Measurements from ENCODE around the gene GRID2.

The GRID2 gene

DNA sequence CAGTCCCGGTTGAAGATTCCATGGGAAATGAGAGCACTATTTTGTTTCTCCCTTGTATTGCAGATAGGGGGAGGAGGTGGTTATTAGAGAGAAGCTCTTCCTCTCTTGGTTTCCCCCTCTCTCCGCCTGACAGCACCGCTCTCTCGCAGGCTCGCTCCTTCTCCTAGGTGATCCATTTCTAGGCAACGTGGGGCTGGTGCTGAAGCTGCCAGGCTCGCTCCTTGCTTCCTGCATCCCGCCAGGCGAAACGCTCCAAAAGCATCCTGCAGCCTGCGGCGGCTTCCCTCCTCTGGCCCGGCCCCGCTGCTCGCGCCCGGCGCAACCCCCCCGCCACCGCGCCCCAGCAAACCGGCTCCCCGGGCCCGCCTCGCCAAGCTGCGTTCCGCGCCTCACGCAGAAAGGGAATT, at the start of gene GRID2:
GRID2 (plus strand) TSS at position 346 of the 407 bp plus-strand sequence.
- no peak for DNase-seq (ENCODE audit: low read depth)

DNA sequence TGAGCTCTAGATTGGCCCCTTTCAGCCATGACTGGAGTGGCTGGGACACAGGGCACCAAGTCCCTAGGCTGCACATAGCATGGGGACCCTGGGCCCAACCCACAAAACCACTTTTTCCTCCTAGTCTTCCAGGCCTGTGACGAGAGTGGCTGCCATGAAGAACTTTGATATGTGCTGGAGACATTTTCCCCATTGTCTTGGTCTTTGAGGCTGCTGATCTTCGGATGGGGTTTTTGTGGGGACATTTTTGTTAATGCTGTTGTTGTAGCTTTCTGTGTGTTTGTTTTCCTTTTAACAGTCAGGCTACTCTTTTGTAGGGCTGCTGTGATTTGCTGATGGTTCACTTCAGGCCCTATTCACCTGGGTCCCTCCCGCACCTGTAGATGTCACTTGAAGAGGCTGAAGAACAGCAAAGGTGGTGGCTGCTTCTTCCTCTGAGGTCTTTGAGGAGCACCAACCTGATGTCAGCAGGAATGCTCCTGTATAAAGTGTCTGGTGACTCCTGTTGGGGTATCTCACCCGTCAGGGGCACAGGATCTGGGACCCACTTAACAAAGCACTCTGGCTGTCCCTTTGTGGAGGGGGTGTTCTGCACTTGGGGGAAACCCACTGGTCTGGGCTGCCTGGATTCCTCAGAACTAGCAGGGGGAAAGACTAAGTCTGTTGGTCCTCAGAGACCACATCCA, 49.6 kb upstream of the GRID2 start:
- TF ChIP-seq, protein P1, sequence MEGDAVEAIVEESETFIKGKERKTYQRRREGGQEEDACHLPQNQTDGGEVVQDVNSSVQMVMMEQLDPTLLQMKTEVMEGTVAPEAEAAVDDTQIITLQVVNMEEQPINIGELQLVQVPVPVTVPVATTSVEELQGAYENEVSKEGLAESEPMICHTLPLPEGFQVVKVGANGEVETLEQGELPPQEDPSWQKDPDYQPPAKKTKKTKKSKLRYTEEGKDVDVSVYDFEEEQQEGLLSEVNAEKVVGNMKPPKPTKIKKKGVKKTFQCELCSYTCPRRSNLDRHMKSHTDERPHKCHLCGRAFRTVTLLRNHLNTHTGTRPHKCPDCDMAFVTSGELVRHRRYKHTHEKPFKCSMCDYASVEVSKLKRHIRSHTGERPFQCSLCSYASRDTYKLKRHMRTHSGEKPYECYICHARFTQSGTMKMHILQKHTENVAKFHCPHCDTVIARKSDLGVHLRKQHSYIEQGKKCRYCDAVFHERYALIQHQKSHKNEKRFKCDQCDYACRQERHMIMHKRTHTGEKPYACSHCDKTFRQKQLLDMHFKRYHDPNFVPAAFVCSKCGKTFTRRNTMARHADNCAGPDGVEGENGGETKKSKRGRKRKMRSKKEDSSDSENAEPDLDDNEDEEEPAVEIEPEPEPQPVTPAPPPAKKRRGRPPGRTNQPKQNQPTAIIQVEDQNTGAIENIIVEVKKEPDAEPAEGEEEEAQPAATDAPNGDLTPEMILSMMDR (IDR thresholded peaks at IDR 0.05; ENCODE audit: control insufficient read depth, extremely low read depth, insufficient read depth), result no peak
- H3K4me3 ChIP-seq (ENCODE audit: low read depth, low read length), result no peak overlapping the region
- DNase-seq (ENCODE audit: low read depth), result no peak

More for the DNA sequence above, at the start of gene GRID2:
- H3K4me3 ChIP-seq (ENCODE audit: low read depth, low read length), result no peak within 1 kb of the TSS
- TF ChIP-seq, protein P1 (IDR thresholded peaks at IDR 0.05; ENCODE audit: control insufficient read depth, extremely low read depth, insufficient read depth), result no peak

DNA sequence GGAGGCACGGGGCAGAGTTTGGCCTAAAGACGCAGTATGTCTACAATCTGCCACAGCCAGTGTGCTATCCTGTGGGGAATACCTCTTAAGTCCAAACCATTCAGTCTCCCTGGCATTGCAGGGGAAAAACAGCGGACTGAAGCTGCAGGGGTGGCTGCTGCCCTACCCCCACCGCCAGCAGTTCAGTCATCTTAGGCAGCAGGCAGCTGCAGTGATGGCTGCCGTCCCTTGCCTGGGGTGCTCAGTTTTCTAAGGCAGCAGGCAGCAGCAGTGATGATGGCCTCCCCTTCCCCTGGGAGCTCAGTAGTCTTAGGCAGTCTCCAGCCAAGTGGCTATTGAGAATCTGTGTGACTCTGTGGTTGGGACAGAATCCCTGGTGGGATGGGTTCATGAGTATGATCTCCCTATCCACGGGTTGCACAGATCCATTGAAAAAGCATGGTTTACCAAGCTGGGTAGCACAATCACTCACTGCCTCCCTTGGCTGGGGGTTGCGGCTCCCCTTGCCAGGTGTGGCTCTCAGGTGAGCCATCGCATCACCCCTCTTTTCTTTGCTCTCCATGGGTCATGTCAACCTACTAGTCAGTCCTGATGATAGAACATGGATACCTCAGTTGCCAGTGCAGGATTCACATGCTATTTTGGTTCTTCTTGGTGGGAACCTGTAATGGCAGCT, 48.9 kb upstream of the GRID2 start:
- TF ChIP-seq, protein P1 (IDR thresholded peaks at IDR 0.05; ENCODE audit: control insufficient read depth, extremely low read depth, insufficient read depth), result no peak
- H3K4me3 ChIP-seq (ENCODE audit: low read depth, low read length), result no peak overlapping the region
- no peak for DNase-seq (ENCODE audit: low read depth)

GRCh38 chr4:92255920-92256244, 47.9 kb upstream of the GRID2 start:
- no peak overlapping the region for H3K4me3 ChIP-seq (ENCODE audit: low read depth, low read length)
- TF ChIP-seq, protein P1 (IDR thresholded peaks at IDR 0.05; ENCODE audit: control insufficient read depth, extremely low read depth, insufficient read depth), result no peak
- no peak for DNase-seq (ENCODE audit: low read depth)

DNA sequence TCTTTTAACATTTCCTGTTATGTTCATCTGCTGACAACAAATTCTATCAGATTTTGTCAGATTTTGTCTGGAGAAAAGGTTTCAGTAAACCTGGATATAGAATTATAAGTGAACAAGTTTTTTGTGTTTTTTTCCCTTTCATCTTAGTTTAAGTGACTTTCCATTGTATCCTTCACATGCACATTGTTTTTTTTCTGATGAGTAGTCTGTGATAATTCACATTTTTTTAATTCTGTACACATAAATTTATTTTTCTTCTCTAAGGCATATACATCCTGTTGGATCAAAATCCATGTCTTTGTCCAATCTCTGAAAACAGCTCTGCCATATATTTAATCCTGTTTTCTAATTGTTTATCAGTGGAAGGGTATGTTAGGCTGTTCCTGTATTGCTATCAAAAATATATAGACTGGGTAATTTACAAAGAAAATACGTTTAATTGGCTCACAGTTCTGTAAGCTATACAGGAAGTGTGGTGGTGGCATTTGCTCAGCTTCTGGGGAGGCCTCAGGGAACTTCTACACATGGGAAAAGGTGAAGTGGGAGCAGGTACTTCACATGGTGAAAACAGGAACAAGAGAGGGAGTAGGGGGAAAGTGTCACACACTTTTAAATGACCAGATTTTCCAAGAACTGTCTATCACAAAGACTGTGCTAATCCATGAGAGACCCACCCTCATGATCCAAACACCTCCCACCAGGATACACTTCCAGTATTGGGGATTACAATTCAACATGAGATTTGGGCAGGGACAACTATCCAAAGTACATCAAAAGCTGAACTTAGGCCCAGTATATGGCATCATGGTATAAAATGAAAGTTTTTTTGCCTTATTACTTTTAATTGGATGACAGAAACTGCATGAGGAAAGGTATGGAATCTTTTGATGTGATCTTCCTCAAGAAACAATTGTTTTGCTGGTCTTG, 45.6 kb upstream of the GRID2 start:
- H3K4me3 ChIP-seq (ENCODE audit: low read depth, low read length), result no peak overlapping the region
- TF ChIP-seq, protein P1 (IDR thresholded peaks at IDR 0.05; ENCODE audit: control insufficient read depth, extremely low read depth, insufficient read depth), result no peak
- no peak for DNase-seq (ENCODE audit: low read depth)

DNA sequence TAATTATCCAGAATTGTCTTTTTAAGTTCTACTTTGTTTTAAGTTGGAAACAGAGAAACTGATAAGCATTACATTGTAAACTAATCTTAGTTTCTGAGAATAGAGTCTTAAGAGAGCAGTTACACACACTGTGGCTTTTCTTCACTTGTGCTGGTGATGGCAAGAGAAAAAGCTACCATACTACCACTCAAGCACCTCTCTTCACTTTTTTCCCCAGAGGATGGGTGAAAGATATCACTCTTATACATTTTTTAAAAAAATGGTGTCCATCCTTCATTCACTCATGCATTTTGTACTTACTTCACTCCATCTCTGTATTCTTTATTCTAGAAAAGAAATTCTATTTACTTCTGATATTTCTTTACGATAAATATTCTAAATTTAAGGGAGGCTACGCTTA, 42.5 kb upstream of the GRID2 start:
- no peak for DNase-seq (ENCODE audit: low read depth)
- no peak overlapping the region for H3K4me3 ChIP-seq (ENCODE audit: low read depth, low read length)
- TF ChIP-seq, protein P1 (IDR thresholded peaks at IDR 0.05; ENCODE audit: control insufficient read depth, extremely low read depth, insufficient read depth), result no peak

Data from LNCaP clone FGC (cell line).